K562 (cell line): ENCODE results near the gene SLK.

Experiments
- ELF1 ChIP-seq: fragments of 200-800 bp; sonication (Bioruptor generic); IDR thresholded peaks from 2 replicates; pipeline ENCODE4 v1.6.1; 2016; ENCODE audit warnings: missing genetic modification characterization, missing compliant biosample characterization
- EP300 ChIP-seq: IDR thresholded peaks from 2 replicates; pipeline ENCODE4 v1.6.1; 2012; ENCODE audit warnings: low read length, improper control_type of control experiment
- FOXK2 ChIP-seq, 2 experiments: fragments of 450-650 bp; IDR thresholded peaks in 1 of 2; conservative IDR thresholded peaks in 1 of 2; 2 replicates each; pipeline ENCODE4 v1.6.1; 2016; ENCODE audit warnings: low read depth in 2 of 2, mild to moderate bottlenecking in 1 of 2
- HDAC1 ChIP-seq, 2 experiments: fragments of 450-650 bp; IDR thresholded peaks; 2 replicates each; pipeline ENCODE4 v1.6.1; 2016 to 2017; ENCODE audit warnings: inconsistent platforms in 1 of 2, mild to moderate bottlenecking in 1 of 2, moderate library complexity in 1 of 2
- JUND ChIP-seq, 2 experiments: IDR thresholded peaks; 2 replicates in 1 of 2; 3 replicates in 1 of 2; pipeline ENCODE4 v1.6.1; 2011; ENCODE audit warnings: borderline replicate concordance in 2 of 2, low read depth in 2 of 2, low read length in 2 of 2, improper control_type of control experiment in 1 of 2, missing biosample characterization in 1 of 2, missing genetic modification characterization in 1 of 2, missing genetic modification reagents in 1 of 2
- NR1H2 ChIP-seq: sonication (generic); formaldehyde crosslinking; IDR thresholded peaks from 2 replicates; pipeline ENCODE4 v1.4.0; 2020; ENCODE audit warnings: mild to moderate bottlenecking, missing genetic modification reagents
- RNF2 ChIP-seq: sonication (generic); IDR thresholded peaks from 2 replicates; pipeline ENCODE4 v1.6.1; 2016
- TF ChIP-seq, protein P1 (sequence below), 3 experiments: IDR thresholded peaks in 2 of 3; conservative IDR thresholded peaks in 1 of 3; 2 replicates each; pipeline ENCODE4 v1.5.1; 2011 to 2012; ENCODE audit warnings: low read length in 3 of 3, mild to moderate bottlenecking in 3 of 3, control low read depth in 2 of 3, improper control_type of control experiment in 1 of 3, inconsistent platforms in 1 of 3, low read depth in 1 of 3, mixed read lengths in 1 of 3, moderate library complexity in 1 of 3; ENCODE audit not compliant: insufficient read depth in 2 of 3
- TF ChIP-seq, protein P2 (sequence below): fragments of 450-650 bp; IDR thresholded peaks from 2 replicates; pipeline ENCODE4 v1.6.1; 2016

DNA sequence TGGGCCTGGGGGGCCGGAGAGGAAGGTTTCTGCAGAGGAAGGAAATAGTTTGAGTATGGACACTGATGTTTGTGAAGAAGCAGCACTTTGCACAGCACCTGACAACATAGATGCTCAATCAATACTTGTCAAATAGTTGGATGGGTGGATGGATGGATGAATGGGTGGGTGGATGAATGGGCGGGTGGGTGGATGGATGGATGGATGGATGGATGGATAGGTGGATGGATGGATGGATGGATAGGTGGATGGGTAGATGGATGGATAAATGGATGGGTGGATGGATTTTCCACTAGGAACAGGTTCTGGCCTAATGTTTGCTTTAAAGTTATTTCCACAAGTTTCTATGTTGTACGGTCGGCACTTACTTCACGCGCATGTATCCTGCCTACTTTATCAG, 73.4 kb downstream of the SLK start:
- TF ChIP-seq, protein P1, sequence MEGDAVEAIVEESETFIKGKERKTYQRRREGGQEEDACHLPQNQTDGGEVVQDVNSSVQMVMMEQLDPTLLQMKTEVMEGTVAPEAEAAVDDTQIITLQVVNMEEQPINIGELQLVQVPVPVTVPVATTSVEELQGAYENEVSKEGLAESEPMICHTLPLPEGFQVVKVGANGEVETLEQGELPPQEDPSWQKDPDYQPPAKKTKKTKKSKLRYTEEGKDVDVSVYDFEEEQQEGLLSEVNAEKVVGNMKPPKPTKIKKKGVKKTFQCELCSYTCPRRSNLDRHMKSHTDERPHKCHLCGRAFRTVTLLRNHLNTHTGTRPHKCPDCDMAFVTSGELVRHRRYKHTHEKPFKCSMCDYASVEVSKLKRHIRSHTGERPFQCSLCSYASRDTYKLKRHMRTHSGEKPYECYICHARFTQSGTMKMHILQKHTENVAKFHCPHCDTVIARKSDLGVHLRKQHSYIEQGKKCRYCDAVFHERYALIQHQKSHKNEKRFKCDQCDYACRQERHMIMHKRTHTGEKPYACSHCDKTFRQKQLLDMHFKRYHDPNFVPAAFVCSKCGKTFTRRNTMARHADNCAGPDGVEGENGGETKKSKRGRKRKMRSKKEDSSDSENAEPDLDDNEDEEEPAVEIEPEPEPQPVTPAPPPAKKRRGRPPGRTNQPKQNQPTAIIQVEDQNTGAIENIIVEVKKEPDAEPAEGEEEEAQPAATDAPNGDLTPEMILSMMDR (IDR thresholded peaks at IDR 0.05 in 2 of 3, conservative IDR thresholded peaks at IDR 0.05 in 1 of 3; ENCODE audit: insufficient read depth in 2 of 3, low read depth in 1 of 3, low read length in 3 of 3) = no peak
- TF ChIP-seq NR1H2 (CRISPR knock-in tag) (no peak), HDAC1 (IDR thresholded peaks at IDR 0.05) (no peak), ELF1 (no peak), JUND (IDR thresholded peaks at IDR 0.05; ENCODE audit: borderline replicate concordance, low read depth, low read length) (no peak), JUND (tag; IDR thresholded peaks at IDR 0.05; ENCODE audit: borderline replicate concordance, low read depth, low read length) (no peak), RNF2 (no peak), EP300 (no peak), FOXK2 (conservative IDR thresholded peaks at IDR 0.05 in 1 of 2, IDR thresholded peaks at IDR 0.05 in 1 of 2; ENCODE audit: low read depth in 2 of 2) (no peak)
- TF ChIP-seq, protein P2, sequence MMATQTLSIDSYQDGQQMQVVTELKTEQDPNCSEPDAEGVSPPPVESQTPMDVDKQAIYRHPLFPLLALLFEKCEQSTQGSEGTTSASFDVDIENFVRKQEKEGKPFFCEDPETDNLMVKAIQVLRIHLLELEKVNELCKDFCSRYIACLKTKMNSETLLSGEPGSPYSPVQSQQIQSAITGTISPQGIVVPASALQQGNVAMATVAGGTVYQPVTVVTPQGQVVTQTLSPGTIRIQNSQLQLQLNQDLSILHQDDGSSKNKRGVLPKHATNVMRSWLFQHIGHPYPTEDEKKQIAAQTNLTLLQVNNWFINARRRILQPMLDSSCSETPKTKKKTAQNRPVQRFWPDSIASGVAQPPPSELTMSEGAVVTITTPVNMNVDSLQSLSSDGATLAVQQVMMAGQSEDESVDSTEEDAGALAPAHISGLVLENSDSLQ = no peak
